ENCODE data around the gene SULT1C3. TPM values are rescaled to one million over a fixed set of nuclear protein-coding genes. Genes with fewer than 3 reads are reported as not detected.
"Not testable (repeated sequence)": the region's sequence is repeated elsewhere in the genome, so short reads cannot be mapped to it uniquely, and the experiment has no call there.

The SULT1C3 gene
- total RNA-seq, 1 experiment from 2014 or later: not detected

GRCh38 chr2:108244667-108245414 lies 5.1 kb downstream of the SULT1C3 start:
- DNase-seq (ENCODE audit: low read depth): no peak

GRCh38 chr2:108253106-108253505 lies 13.3 kb downstream of the SULT1C3 start:
- no peak for DNase-seq (ENCODE audit: low read depth)

- no peak for DNase-seq (ENCODE audit: low read depth)
Measured at GRCh38 chr2:108257757-108258331, 18.1 kb downstream of the SULT1C3 start.

GRCh38 chr2:108260773-108261172 lies 21.0 kb downstream of the SULT1C3 start:
- no peak for DNase-seq (ENCODE audit: low read depth)

- DNase-seq (ENCODE audit: low read depth): no peak
Measured at GRCh38 chr2:108262036-108262435, 22.3 kb downstream of the SULT1C3 start.

- no peak for DNase-seq (ENCODE audit: low read depth)
Measured at GRCh38 chr2:108263401-108263800, 23.6 kb downstream of the SULT1C3 start.

GRCh38 chr2:108266218-108266617 lies 26.4 kb downstream of the SULT1C3 start:
- DNase-seq (ENCODE audit: low read depth): no peak

GRCh38 chr2:108267101-108267500 lies 27.3 kb downstream of the SULT1C3 start:
- peak; percentile 52 for DNase-seq (ENCODE audit: low read depth)

GRCh38 chr2:108268001-108268400 lies 28.2 kb downstream of the SULT1C3 start:
- peak; percentile 92 for DNase-seq (ENCODE audit: low read depth)

GRCh38 chr2:108270346-108270745 lies 30.6 kb downstream of the SULT1C3 start:
- no peak for DNase-seq (ENCODE audit: low read depth)

- peak; percentile 46 for DNase-seq (ENCODE audit: low read depth)
Measured at GRCh38 chr2:108270768-108271506, 31.2 kb downstream of the SULT1C3 start.

- peak; percentile 91 for DNase-seq (ENCODE audit: low read depth)
Measured at GRCh38 chr2:108271691-108272253, 32.0 kb downstream of the SULT1C3 start.

GRCh38 chr2:108278631-108279030 lies 38.9 kb downstream of the SULT1C3 start:
- peak; percentile 26 for DNase-seq (ENCODE audit: low read depth)

GRCh38 chr2:108279468-108279867 lies 39.7 kb downstream of the SULT1C3 start:
- no peak for DNase-seq (ENCODE audit: low read depth)

- DNase-seq (ENCODE audit: low read depth): no peak
Measured at GRCh38 chr2:108280466-108280865, 40.7 kb downstream of the SULT1C3 start.

GRCh38 chr2:108284566-108284965 lies 44.8 kb downstream of the SULT1C3 start:
- not testable (repeated sequence) for DNase-seq (ENCODE audit: low read depth)

- DNase-seq (ENCODE audit: low read depth): no peak
Measured at GRCh38 chr2:108285616-108286015, 45.8 kb downstream of the SULT1C3 start.

- no peak for DNase-seq (ENCODE audit: low read depth)
Measured at GRCh38 chr2:108287169-108287568, 47.4 kb downstream of the SULT1C3 start.

- DNase-seq (ENCODE audit: low read depth): no peak
Measured at GRCh38 chr2:108288534-108289106, 48.9 kb downstream of the SULT1C3 start, which contains the start of gene SULT1C2. Gene SULT1C2, plus strand, starts transcription at chr2:108288895. Its CDS starts 4,773 bp downstream, at chr2:108293668.

- no peak for DNase-seq (ENCODE audit: low read depth)
Measured at GRCh38 chr2:108293850-108294249, 54.1 kb downstream of the SULT1C3 start.

- DNase-seq (ENCODE audit: low read depth): peak; percentile 78
Measured at GRCh38 chr2:108297436-108298141, 57.8 kb downstream of the SULT1C3 start.

Data from M059J (cell line).